Measurements from ENCODE around the gene ADCY7. TPM values are rescaled to one million over a fixed set of nuclear protein-coding genes. Genes with fewer than 3 reads are reported as not detected.

The ADCY7 gene
- polyA plus RNA-seq, 1 experiment, result 13.2 TPM

GRCh38 chr16:50282010-50282538, 15.7 kb downstream of the ADCY7 start:
- H3K27me3 ChIP-seq (ENCODE audit: control insufficient read depth, insufficient read depth, low read length), result no peaks in the 10 kb centered on the region
- TF ChIP-seq CTCF (IDR thresholded peaks at IDR 0.05; ENCODE audit: insufficient read depth, low read depth, low read length), result no peak
- no peak overlapping the region for H3K4me3 ChIP-seq (ENCODE audit: low read depth, low read length)
- no peak for DNase-seq (ENCODE audit: low read depth)
- ChIA-PET CTCF (no interaction called here), POLR2A (no interaction called here)
- H3K36me3 ChIP-seq (ENCODE audit: control insufficient read depth, insufficient read depth, low read length), result no peaks in the 10 kb centered on the region

- Histone ChIP-seq H3K4me3 (ENCODE audit: low read depth, low read length) (no peak overlapping the region), H3K27me3 (ENCODE audit: control insufficient read depth, insufficient read depth, low read length) (no peaks in the 10 kb centered on the region), H3K36me3 (ENCODE audit: control insufficient read depth, insufficient read depth, low read length) (no peaks in the 10 kb centered on the region)
- DNase-seq (ENCODE audit: low read depth), result no peak
- CTCF ChIA-PET, result interaction anchor here (0.7 kb wide), 1 partner anchor 33 kb away, joined by 5 read pairs; no protein-coding TSS in a partner anchor
- TF ChIP-seq CTCF (IDR thresholded peaks at IDR 0.05; ENCODE audit: insufficient read depth, low read depth, low read length), result no peak
- POLR2A ChIA-PET, result no interaction called here
Observed at GRCh38 chr16:50282955-50283631, 16.7 kb downstream of the ADCY7 start.

GRCh38 chr16:50284131-50284911, 18.0 kb downstream of the ADCY7 start:
- ChIA-PET POLR2A (no interaction called here), CTCF (interaction anchor here (0.8 to 0.9 kb wide), 2 partner anchors 31 to 43 kb away, joined by 3 to 4 read pairs; no protein-coding TSS in a partner anchor)
- Histone ChIP-seq H3K36me3 (ENCODE audit: control insufficient read depth, insufficient read depth, low read length) (no peaks in the 10 kb centered on the region), H3K4me3 (ENCODE audit: low read depth, low read length) (no peak overlapping the region), H3K27me3 (ENCODE audit: control insufficient read depth, insufficient read depth, low read length) (no peaks in the 10 kb centered on the region)
- DNase-seq (ENCODE audit: low read depth), result no peak
- no peak for TF ChIP-seq CTCF (IDR thresholded peaks at IDR 0.05; ENCODE audit: insufficient read depth, low read depth, low read length)

- Histone ChIP-seq H3K27me3 (ENCODE audit: control insufficient read depth, insufficient read depth, low read length) (no peaks in the 10 kb centered on the region), H3K36me3 (ENCODE audit: control insufficient read depth, insufficient read depth, low read length) (no peaks in the 10 kb centered on the region; the same call in 1 of the 2 replicates), H3K4me3 (ENCODE audit: low read depth, low read length) (no peak overlapping the region)
- no peak for DNase-seq (ENCODE audit: low read depth)
- no peak for TF ChIP-seq CTCF (IDR thresholded peaks at IDR 0.05; ENCODE audit: insufficient read depth, low read depth, low read length)
- POLR2A ChIA-PET, result no interaction called here
- CTCF ChIA-PET, result interaction anchor here (1.4 kb wide), 1 partner anchor 13 kb away, joined by 3 read pairs; no protein-coding TSS in a partner anchor
Observed at GRCh38 chr16:50285406-50286003, 19.2 kb downstream of the ADCY7 start.

- no peak for DNase-seq (ENCODE audit: low read depth)
- CTCF ChIA-PET, result no interaction called here
- TF ChIP-seq CTCF (IDR thresholded peaks at IDR 0.05; ENCODE audit: insufficient read depth, low read depth, low read length), result no peak
Observed at GRCh38 chr16:50286681-50287080, 20.3 kb downstream of the ADCY7 start.

More at GRCh38 chr16:50286681-50287080, 20.3 kb downstream of the ADCY7 start:
- Histone ChIP-seq H3K27me3 (ENCODE audit: control insufficient read depth, insufficient read depth, low read length) (no peaks in the 10 kb centered on the region), H3K4me3 (ENCODE audit: low read depth, low read length) (no peak overlapping the region), H3K36me3 (ENCODE audit: control insufficient read depth, insufficient read depth, low read length) (no peaks in the 10 kb centered on the region; the same call in none of the 2 replicates)
- POLR2A ChIA-PET, result no interaction called here

Data from BJ (cell line).